ENCODE measurements around the gene SPTBN4.

Gene SPTBN4

GRCh38 chr19:40510526-40511115, 43.8 kb downstream of the SPTBN4 start:
- TF ChIP-seq CTCF (IDR thresholded peaks at IDR 0.05; ENCODE audit: low read length) (no peak), EZH2 (optimal IDR thresholded peaks at IDR 0.05; ENCODE audit: low read depth, low read length) (no peak), EZH2phosphoT487 (IDR thresholded peaks at IDR 0.05; ENCODE audit: low read length) (no peak)
- Histone ChIP-seq H3K9me3 (replicated peaks; ENCODE audit: insufficient read depth, low read length) (no peaks in the 10 kb centered on the region), H3K4me2 (ENCODE audit: low read depth, low read length) (no peak overlapping the region), H3K9ac (ENCODE audit: low read length) (no peak overlapping the region), H3F3A (ENCODE audit: insufficient read depth, low read length) (no peaks in the 10 kb centered on the region), H4K20me1 (ENCODE audit: insufficient read depth, low read length) (no peaks in the 10 kb centered on the region), H3K36me3 (replicated peaks; ENCODE audit: insufficient read depth, low read length) (no peaks in the 10 kb centered on the region), H2AFZ (ENCODE audit: low read length) (no peak overlapping the region), H3K27ac (ENCODE audit: low read length) (no peak overlapping the region), H3K79me2 (ENCODE audit: low read length) (no peaks in the 10 kb centered on the region), H3K27me3 (replicated peaks; ENCODE audit: insufficient read depth, low read length) (peaks cover 83% of the 10 kb centered on the region), H3K4me3 (ENCODE audit: low read length) (no peak overlapping the region), H3K9me2 (replicated peaks; ENCODE audit: insufficient read depth, low read length) (no peaks in the 10 kb centered on the region), H3K4me1 (ENCODE audit: low read length) (no peaks in the 10 kb centered on the region)
- no peak for DNase-seq

- DNase-seq: no peak
- peaks cover 74% of the 10 kb centered on the region for H3K27me3 ChIP-seq (replicated peaks; ENCODE audit: insufficient read depth, low read length)
- H2AFZ ChIP-seq (ENCODE audit: low read length): no peak overlapping the region
- no peak overlapping the region for H3K27ac ChIP-seq (ENCODE audit: low read length)
- H3K4me1 ChIP-seq (ENCODE audit: low read length): no peaks in the 10 kb centered on the region
- no peak overlapping the region for H3K4me2 ChIP-seq (ENCODE audit: low read depth, low read length)
- no peaks in the 10 kb centered on the region for H3K36me3 ChIP-seq (replicated peaks; ENCODE audit: insufficient read depth, low read length)
- no peaks in the 10 kb centered on the region for H3F3A ChIP-seq (ENCODE audit: insufficient read depth, low read length)
- no peaks in the 10 kb centered on the region for H4K20me1 ChIP-seq (ENCODE audit: insufficient read depth, low read length)
- no peak overlapping the region for H3K4me3 ChIP-seq (ENCODE audit: low read length)
- no peak overlapping the region for H3K9ac ChIP-seq (ENCODE audit: low read length)
- H3K79me2 ChIP-seq (ENCODE audit: low read length): no peaks in the 10 kb centered on the region
- no peaks in the 10 kb centered on the region for H3K9me3 ChIP-seq (replicated peaks; ENCODE audit: insufficient read depth, low read length)
- no peak for TF ChIP-seq EZH2phosphoT487 (IDR thresholded peaks at IDR 0.05; ENCODE audit: low read length)
- no peak for TF ChIP-seq CTCF (IDR thresholded peaks at IDR 0.05; ENCODE audit: low read length)
- TF ChIP-seq EZH2 (optimal IDR thresholded peaks at IDR 0.05; ENCODE audit: low read depth, low read length): no peak
- no peaks in the 10 kb centered on the region for H3K9me2 ChIP-seq (replicated peaks; ENCODE audit: insufficient read depth, low read length)
Measured at GRCh38 chr19:40511487-40511886, 44.7 kb downstream of the SPTBN4 start.

DNA sequence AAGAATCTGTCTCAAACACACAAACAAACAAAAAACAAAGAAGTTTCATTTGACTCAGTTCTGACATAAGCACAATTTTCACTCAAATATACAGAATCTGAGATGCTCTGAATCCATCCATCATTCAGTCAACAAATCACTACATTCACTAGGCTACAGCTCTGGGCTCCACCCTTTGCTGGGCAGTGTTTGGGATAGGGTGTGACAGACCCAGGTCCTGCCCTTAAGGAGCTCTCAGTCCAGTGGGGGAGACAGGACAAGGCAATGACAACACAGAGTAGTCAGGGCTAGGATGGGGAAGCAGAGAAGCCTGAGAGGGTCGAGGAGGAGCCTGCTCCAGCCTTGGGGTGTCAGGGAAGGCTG, 45.3 kb downstream of the SPTBN4 start:
- Histone ChIP-seq H3K4me2 (ENCODE audit: low read depth, low read length) (no peak overlapping the region), H3K9me2 (replicated peaks; ENCODE audit: insufficient read depth, low read length) (no peaks in the 10 kb centered on the region), H3F3A (ENCODE audit: insufficient read depth, low read length) (no peaks in the 10 kb centered on the region), H3K4me3 (ENCODE audit: low read length) (no peak overlapping the region), H3K36me3 (replicated peaks; ENCODE audit: insufficient read depth, low read length) (no peaks in the 10 kb centered on the region), H3K79me2 (ENCODE audit: low read length) (no peaks in the 10 kb centered on the region), H4K20me1 (ENCODE audit: insufficient read depth, low read length) (no peaks in the 10 kb centered on the region), H2AFZ (ENCODE audit: low read length) (no peak overlapping the region), H3K27ac (ENCODE audit: low read length) (no peak overlapping the region), H3K9ac (ENCODE audit: low read length) (no peak overlapping the region), H3K27me3 (replicated peaks; ENCODE audit: insufficient read depth, low read length) (peaks cover 73% of the 10 kb centered on the region), H3K4me1 (ENCODE audit: low read length) (no peaks in the 10 kb centered on the region), H3K9me3 (replicated peaks; ENCODE audit: insufficient read depth, low read length) (no peaks in the 10 kb centered on the region)
- DNase-seq: no peak
- TF ChIP-seq EZH2 (optimal IDR thresholded peaks at IDR 0.05; ENCODE audit: low read depth, low read length) (no peak), CTCF (IDR thresholded peaks at IDR 0.05; ENCODE audit: low read length) (no peak), EZH2phosphoT487 (IDR thresholded peaks at IDR 0.05; ENCODE audit: low read length) (no peak)

Measured in MM.1S (cell line).